GM19239 (cell line): ENCODE measurements around the gene CYBC1.
"Not testable (repeated sequence)": the region's sequence is repeated elsewhere in the genome, so short reads cannot be mapped to it uniquely, and the experiment has no call there.

Experiments used
- DNase-seq: peaks from one replicate; pipeline ENCODE4 v3.0.0; 2011; ENCODE audit warnings: low spot score; ENCODE audit not compliant: insufficient read length
- FAIRE-seq: peaks from 2 replicates; lab custom pipeline; 2011; peaks lifted over from hg19 to GRCh38; lab: Jason Lieb, UNC

CYBC1 gene

GRCh38 chr17:82480318-82480717 is 29.8 kb upstream of the CYBC1 start:
- DNase-seq, result no peak
- FAIRE-seq, result no peak

DNA sequence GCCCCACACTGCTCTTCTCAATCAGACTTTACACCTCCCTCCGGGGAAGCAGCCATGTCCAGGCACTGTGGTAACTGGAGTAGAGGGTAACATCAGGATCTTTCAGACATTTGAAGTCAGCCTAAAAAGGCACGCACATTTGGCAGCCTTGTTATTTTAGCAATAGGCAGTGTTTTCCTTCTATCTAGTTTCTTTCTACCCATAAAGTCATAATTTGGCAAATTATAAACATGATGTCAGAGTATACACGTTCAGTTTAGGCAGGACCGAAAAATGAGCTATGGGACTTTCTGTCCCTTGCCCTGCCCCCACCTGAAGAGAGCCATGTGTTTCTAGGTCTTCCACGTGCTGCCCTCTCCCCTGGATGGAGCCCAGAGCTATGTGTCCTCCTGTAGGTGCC is 29.1 kb upstream of the CYBC1 start:
- DNase-seq (no peak), FAIRE-seq (no peak)

GRCh38 chr17:82477934-82478333 is 27.4 kb upstream of the CYBC1 start:
- DNase-seq (no peak), FAIRE-seq (no peak)

GRCh38 chr17:82475458-82475857 is 24.9 kb upstream of the CYBC1 start:
- FAIRE-seq (no peak), DNase-seq (no peak)

DNA sequence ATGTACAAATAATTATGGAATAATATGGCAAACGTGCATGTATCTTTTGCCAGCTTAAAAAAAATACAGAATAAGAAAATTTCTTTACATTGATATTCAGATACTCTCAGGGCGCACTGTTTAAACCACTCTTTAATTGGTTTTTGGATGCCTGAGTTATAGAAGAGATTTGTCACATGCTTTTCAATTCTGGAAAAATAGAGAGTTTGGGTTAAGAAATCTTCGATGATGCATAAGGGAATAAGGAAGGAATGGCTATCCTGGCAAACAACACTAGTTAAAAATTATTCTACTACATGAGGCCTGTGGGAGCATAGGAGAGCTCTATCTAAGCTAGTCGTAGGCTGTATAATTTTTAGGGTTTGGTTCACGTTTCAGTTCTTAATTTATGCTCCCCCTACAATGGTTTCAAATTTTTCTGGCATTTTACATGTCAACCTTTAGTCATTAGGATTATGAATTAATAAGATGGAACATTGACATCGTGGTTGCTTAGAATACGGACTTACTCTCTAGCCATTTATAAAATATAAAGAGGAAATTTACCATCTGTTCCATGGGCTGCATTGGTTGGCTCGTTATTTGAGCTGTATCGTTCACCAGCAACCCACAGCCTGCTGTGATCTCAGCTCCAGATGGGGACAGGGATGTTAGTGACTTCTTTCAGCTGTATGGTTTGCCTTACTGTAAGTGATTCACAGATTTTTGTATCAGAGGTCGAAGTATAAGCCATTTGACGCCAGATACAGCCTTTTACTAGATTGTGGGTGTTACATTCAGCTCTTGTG is 23.9 kb upstream of the CYBC1 start:
- DNase-seq (no peak), FAIRE-seq (no peak)

DNA sequence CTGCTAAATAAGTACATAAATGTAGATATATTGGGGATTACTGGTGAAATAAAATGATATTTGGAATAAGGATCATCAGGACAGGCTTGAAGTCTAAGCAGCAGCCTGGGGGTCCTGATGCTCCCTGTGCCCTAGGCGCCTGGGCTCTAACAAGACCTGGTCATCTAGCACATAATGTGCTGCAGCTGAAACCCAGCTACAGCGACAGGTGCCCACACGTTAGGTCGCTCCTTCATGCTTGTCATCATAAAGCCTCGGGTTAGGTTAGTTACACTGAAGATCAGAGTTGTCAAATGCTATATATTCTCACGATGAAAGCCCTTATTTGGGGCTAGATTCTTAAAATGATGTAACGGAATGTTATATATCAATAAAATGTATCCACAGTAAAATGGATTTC is 19.5 kb upstream of the CYBC1 start:
- no peak for FAIRE-seq
- DNase-seq, result no peak

DNA sequence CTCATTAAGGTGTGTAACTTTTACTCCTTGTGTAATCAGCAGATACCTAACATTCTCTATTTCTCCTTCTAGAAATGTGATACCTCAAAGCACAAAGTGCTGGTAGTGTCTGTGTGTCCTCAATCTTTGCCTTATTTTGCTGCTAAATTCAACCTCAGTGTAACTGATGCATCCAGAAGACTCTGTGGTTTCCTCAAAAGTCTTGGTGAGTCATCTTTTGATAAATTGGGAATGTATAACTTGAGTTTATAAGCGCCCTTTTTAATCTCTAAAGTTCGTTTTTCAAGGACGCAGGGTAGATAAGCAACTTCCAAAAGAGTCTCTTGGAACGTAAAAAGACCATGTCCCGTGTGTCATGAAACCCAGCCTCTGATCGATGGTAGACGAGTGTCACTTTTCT is 18.1 kb upstream of the CYBC1 start:
- no peak for FAIRE-seq

DNA sequence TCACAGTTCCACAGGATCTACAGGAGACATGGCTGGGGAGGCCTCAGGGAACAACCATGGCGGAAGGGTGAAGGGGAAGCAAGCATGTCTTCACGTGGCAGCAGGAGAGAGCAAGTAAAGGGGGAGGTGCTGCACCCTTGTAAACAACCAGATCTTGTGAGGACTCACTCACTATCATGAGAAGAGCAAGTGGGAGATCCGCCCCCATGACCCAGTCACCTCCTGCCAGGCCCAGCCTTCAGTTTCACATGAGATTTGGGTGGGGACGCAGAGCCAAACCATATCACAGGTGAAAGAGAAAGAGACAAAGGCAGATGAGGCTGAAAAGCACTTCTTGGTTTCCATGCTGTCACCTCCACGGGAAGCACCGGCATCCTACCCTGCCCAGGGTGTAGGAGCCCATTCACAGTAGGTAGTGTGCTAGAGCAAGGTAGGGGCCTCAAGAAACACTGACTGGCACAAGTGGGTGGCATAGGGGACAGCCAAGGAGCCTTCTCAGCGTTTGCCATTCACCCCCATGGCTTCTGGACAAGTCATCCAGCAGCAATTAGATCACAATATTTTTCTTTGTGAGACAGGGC is 14.6 kb upstream of the CYBC1 start:
- DNase-seq, result no peak
- no peak for FAIRE-seq

More for the DNA sequence above, 18.1 kb upstream of the CYBC1 start:
- DNase-seq, result no peak

DNA sequence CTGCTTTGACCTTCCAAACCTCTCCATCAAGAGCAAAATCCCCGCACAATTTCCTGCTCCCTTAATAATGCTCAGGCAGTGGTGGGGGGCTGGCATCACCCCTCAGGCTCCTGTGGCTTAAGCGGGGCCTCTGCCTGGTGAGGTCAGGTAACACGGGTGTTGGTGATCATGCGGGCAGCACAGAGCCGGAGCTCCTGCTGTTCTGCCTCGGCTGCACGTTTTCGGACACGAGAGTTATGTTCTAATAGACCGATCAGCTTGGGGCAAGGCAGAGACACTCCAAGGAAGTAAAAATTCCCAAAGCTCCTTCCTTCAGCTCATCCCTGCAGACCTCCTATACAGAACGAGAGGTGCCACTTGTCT is 14.0 kb upstream of the CYBC1 start:
- FAIRE-seq, result no peak

GRCh38 chr17:82463925-82464566 is 13.5 kb upstream of the CYBC1 start:
- FAIRE-seq (no peak), DNase-seq (no peak)

More for the DNA sequence above, 14.0 kb upstream of the CYBC1 start:
- no peak for DNase-seq

DNA sequence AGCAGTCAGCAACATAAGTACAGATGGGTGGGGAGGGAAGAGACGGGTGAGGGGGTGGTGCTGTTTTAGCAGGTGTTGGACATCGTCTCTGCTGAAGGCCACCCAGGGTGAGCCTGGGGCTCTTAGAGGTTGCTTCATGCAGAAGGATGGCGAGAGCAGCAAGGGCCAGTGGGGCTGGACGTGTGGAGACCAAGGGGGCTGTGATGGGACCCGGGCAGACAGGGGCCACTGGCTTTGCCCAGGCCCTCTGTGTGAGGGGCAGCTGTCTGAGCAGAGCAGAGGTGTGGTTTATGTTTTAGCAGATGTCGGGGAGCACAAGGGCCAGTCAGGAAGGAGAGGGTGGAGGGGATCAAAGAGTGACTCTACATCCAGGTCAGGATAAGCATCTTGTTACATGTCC is 12.8 kb upstream of the CYBC1 start:
- no peak for FAIRE-seq

DNA sequence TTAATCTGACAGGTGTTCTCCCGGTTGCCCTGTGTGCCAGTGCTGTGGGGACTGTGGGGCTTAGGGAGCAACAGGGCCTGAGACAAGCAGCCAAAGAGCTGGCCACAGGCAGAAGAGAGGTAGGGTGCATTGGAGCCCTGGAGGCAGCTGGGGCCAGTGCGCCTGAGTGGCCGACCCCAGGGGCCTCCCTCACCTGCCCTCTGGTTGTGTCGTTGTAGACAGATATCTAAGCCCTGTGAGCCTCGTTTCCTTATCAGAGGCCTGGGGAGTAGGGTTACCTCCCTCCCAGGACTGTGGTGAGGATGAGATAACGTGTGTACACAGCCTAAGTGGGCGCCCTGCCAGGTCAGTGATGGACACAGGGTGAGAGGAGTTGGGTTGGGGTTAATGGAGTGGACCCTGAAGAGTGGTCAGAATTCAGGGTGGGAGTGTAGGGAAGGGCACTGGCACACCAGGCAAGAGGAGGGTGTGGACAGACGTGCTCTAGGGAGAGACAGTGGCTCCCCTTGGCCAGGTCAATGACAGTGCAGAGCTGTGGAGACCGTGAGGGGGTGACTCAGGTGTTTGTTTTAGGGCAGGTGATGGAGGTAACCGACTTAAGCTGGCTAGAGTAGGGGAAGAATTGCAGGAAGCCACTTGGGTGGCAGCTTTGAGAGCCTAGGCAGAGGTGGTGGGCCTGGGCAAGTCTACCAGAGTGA is 11.4 kb upstream of the CYBC1 start:
- FAIRE-seq (no peak), DNase-seq (no peak)

More for the DNA sequence above, 12.8 kb upstream of the CYBC1 start:
- no peak for DNase-seq

DNA sequence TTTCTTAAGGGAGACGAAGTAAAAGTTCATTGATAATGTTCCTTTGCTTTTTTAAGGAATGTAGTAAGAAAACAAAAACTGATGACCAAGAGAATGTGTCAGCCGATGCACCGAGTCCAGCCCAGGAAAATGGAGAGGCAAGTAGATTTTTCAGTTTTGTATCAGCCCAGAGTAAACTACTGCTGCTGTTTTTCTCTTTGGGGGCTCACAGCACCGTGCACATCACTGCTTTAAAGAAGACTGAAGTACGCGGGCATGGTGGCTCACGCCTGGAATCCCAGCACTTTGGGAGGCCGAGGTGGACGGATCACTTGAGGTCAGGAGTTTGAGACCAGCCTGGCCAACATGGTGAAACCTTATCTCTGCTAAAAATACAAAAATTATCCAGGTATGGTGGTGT is 9.4 kb upstream of the CYBC1 start:
- DNase-seq, FAIRE-seq: not testable (repeated sequence)

DNA sequence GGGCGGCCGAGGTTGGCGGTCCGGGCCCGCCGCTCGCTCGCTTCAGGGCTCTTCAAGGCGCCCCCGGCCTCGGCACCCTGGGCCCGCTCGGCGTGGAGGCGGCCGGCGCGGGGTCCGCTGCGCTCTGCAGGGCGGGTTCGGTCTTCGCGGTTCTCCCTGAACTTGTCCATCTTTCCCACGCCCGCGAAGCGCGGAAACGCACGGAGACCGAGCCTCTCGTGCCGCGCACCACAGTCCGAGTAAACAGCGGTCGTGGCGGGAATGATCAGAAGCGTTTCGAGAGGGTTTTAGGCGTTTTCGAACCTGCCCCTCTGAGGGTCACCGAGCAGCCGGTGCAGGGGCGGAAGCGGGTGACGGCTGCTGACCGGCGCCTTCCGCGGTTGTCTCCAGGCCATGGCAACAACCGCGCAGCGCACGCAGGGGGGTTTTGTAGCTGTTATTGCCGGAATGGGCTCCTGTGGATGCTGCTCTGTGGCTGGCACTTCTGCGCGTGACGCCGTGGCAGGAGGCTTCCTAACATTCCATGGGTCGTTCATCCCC is 8.4 kb upstream of the CYBC1 start:
- no peak for DNase-seq
- FAIRE-seq, result no peak

GRCh38 chr17:82458179-82458884 is 7.8 kb upstream of the CYBC1 start, which contains the start of gene NARF:
TSS of gene NARF (plus strand) at chr17:82458741. CDS start at chr17:82458804, 63 bp downstream.
- peak; percentile 92 for FAIRE-seq
- DNase-seq, result peak; percentile 98

DNA sequence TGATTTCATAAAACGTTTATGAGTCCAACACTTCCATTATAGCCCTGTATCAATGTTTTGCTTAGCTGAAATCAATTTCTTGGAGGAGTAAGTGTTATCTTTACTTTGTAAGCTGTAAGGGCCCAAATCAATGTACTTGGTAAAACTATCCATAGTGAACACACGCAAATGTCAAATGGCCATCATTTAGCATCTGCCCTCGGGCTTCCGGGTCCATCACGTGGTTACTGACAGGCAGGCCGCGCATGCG is 7.3 kb upstream of the CYBC1 start:
- DNase-seq, result peak; percentile 82
- peak; percentile 93 for FAIRE-seq

DNA sequence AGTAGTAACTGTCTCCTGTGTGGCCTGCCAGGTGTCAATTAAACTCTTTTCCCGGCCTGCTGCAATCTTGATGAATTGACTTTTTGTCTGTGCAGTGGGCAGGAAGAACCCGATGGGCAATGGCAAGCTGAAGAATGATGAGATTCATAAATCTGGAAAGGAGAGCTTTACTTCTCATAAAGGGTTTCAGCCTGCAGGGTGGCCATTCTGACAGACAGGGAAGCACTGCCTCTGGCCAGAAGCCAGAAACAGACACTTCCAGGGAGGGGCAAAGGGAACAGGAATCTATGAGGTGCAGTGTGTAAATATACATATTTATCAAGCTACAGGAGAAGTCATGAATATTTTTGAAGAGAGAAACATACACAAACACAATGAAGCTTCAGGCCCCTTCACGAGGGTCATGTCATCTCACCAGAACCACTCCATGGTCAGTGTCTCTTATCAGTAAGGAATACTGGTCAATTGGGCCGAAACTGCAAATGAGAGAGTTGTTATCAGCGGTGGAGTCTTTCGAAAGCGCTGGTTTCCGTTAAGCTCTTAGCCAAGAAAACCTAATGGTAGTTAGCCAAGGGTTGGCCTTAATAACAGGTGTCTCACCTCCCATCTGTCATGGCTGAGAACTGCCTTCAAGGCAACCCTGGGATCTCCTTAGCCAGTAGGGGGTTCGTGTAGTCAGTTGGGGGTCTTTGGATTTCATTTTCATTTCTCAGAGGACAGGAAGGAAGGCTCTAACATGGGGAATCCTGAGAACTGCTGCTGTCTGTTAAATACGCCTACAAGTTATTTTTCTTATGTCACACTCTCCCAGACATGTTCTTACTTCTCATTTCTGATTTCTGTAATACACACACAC is 6.7 kb upstream of the CYBC1 start:
- DNase-seq, result no peak
- no peak for FAIRE-seq

GRCh38 chr17:82453706-82454105 is 3.2 kb upstream of the CYBC1 start:
- not testable (repeated sequence) for DNase-seq, FAIRE-seq

DNA sequence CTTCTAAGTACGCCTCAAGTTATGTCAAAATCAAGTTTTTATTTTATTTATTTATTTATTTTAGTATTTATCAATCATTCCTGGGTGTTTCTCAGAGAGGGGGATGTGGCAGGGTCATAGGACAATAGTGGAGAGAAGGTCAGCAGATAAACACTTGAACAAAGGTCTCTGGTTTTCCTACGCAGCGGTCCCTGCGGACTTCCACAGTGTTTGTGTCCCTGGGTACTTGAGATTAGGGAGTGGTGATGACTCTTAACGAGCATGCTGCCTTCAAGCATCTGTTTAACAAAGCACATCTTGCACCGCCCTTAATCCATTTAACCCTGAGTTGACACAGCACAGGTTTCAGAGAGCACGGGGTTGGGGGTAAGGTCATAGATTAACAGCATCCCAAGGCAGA is 2.6 kb upstream of the CYBC1 start:
- DNase-seq, FAIRE-seq: not testable (repeated sequence)
